CD4-positive, alpha-beta T cell treated with Interleukin-4 for 1 hour (primary cell): ENCODE results near the gene PDSS2.
"Not testable (repeated sequence)": the region's sequence is repeated elsewhere in the genome, so short reads cannot be mapped to it uniquely, and the experiment has no call there.

ENCODE experiments used
- DNase-seq, 2 donors: peaks; one replicate each; pipeline ENCODE4 v3.0.0-alpha.2; 2020 to 2022

The PDSS2 gene

GRCh38 chr6:107459283-107460082 lies at the start of gene PDSS2:
TSS of gene PDSS2 (minus strand) at chr6:107459564. CDS start at chr6:107459285, 279 bp downstream.
- peak; percentile 97 for DNase-seq

GRCh38 chr6:107506145-107506544 lies 46.8 kb upstream of the PDSS2 start:
- DNase-seq, result no peak

GRCh38 chr6:107504270-107505026 lies 45.1 kb upstream of the PDSS2 start:
- no peak for DNase-seq

- DNase-seq, result no peak
Observed at GRCh38 chr6:107496892-107497684, 37.7 kb upstream of the PDSS2 start.

- no peak for DNase-seq
Observed at GRCh38 chr6:107495971-107496370, 36.6 kb upstream of the PDSS2 start.

GRCh38 chr6:107495196-107495643 lies 35.9 kb upstream of the PDSS2 start:
- no peak for DNase-seq

- no peak for DNase-seq
Observed at GRCh38 chr6:107493158-107494057, 34.0 kb upstream of the PDSS2 start.

GRCh38 chr6:107491760-107492660 lies 32.6 kb upstream of the PDSS2 start:
- no peak for DNase-seq

GRCh38 chr6:107491138-107491609 lies 31.8 kb upstream of the PDSS2 start:
- no peak for DNase-seq

- no peak for DNase-seq
Observed at GRCh38 chr6:107490566-107491137, 31.3 kb upstream of the PDSS2 start.

- peak; percentile 38 to 47 for DNase-seq
Observed at GRCh38 chr6:107489636-107490565, 30.5 kb upstream of the PDSS2 start, which contains the start of gene SOBP. TSS of gene SOBP (plus strand) at chr6:107490117. CDS start at chr6:107490617, 500 bp downstream.

GRCh38 chr6:107488875-107489635 lies 29.7 kb upstream of the PDSS2 start:
- DNase-seq, result peak in 1 of 2 donors; percentile 12

GRCh38 chr6:107488174-107488874 lies 29.0 kb upstream of the PDSS2 start:
- no peak for DNase-seq

- DNase-seq, result no peak
Observed at GRCh38 chr6:107485157-107485556, 25.8 kb upstream of the PDSS2 start.

- no peak for DNase-seq
Observed at GRCh38 chr6:107479089-107479690, 19.8 kb upstream of the PDSS2 start.

- DNase-seq, result not testable (repeated sequence)
Observed at GRCh38 chr6:107475826-107476225, 16.5 kb upstream of the PDSS2 start.

GRCh38 chr6:107475360-107475759 lies 16.0 kb upstream of the PDSS2 start:
- not testable (repeated sequence) for DNase-seq
